ENCODE results near the gene HDAC6.

GRCh38 chrX:48776818-48777439 lies 24.9 kb upstream of the HDAC6 start:
- no peak for TF ChIP-seq CTCF (IDR thresholded peaks at IDR 0.05)
- no peak for TF ChIP-seq EP300 (IDR thresholded peaks at IDR 0.05)
- no peak for TF ChIP-seq POLR2A (IDR thresholded peaks at IDR 0.05; ENCODE audit: low read depth)
- no peak for TF ChIP-seq POLR2AphosphoS5 (IDR thresholded peaks at IDR 0.05)
